Measurements from ENCODE around the gene KIF20B. TPM values are rescaled to one million over a fixed set of nuclear protein-coding genes. Genes with fewer than 3 reads are reported as not detected.

The KIF20B gene
- total RNA-seq, 1 donor from 2014 or later = 71.5 TPM

DNA sequence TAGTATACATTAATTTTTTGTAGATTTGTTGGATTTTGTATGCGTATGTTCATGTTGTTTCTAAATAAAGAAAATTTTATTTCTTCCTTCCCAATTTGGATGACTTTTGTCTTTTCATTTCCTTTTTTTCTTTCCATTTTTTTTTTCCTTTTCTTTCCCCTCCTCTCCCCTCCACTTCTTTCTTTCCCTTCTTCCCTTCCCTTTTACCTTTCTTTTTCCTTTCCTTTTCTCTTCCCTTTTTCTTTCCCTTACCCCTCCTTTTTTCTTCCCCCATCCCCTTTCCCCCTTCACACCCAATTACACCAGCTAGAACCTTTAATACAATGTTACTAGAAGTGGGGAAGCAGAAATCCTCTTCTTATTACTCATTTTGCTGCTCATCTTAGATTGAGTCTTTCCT lies 6.0 kb downstream of the KIF20B start:
- Histone ChIP-seq H3K27ac (no peak overlapping the region), H3K9me3 (ENCODE audit: low read depth) (no peaks in the 10 kb centered on the region), H2AFZ (replicated peaks) (no peak overlapping the region), H3K27me3 (no peaks in the 10 kb centered on the region), H3K9ac (no peak overlapping the region), H4K20me1 (ENCODE audit: low read depth) (no peaks in the 10 kb centered on the region), H3K36me3 (peaks cover 15% of the 10 kb centered on the region), H3F3A (ENCODE audit: low read depth) (no peaks in the 10 kb centered on the region), H3K79me2 (ENCODE audit: low read depth) (peaks cover 98% of the 10 kb centered on the region), H3K4me3 (no peak overlapping the region), H3K4me2 (no peak overlapping the region), H3K4me1 (peaks cover 17% of the 10 kb centered on the region)
- Mint-ChIP-seq H3K4me1 (peaks cover 9% of the 10 kb centered on the region), H3K9me3 (no peaks in the 10 kb centered on the region), H3K36me3 (peaks cover 5% of the 10 kb centered on the region), H3K27me3 (ENCODE audit: insufficient read depth, low read depth) (no peaks in the 10 kb centered on the region), H3K4me3 (no peak overlapping the region), H3K27ac (no peak overlapping the region)
- DNase-seq (ENCODE audit: low spot score) = no peak
- no peak for TF ChIP-seq EZH2phosphoT487 (IDR thresholded peaks at IDR 0.05)
- no peak for TF ChIP-seq EZH2 (IDR thresholded peaks at IDR 0.05)
- TF ChIP-seq, protein P1, sequence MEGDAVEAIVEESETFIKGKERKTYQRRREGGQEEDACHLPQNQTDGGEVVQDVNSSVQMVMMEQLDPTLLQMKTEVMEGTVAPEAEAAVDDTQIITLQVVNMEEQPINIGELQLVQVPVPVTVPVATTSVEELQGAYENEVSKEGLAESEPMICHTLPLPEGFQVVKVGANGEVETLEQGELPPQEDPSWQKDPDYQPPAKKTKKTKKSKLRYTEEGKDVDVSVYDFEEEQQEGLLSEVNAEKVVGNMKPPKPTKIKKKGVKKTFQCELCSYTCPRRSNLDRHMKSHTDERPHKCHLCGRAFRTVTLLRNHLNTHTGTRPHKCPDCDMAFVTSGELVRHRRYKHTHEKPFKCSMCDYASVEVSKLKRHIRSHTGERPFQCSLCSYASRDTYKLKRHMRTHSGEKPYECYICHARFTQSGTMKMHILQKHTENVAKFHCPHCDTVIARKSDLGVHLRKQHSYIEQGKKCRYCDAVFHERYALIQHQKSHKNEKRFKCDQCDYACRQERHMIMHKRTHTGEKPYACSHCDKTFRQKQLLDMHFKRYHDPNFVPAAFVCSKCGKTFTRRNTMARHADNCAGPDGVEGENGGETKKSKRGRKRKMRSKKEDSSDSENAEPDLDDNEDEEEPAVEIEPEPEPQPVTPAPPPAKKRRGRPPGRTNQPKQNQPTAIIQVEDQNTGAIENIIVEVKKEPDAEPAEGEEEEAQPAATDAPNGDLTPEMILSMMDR (IDR thresholded peaks at IDR 0.05) = no peak

- Mint-ChIP-seq H3K27ac (no peak overlapping the region), H3K4me3 (no peak overlapping the region), H3K9me3 (no peaks in the 10 kb centered on the region), H3K4me1 (no peaks in the 10 kb centered on the region), H3K27me3 (ENCODE audit: insufficient read depth, low read depth) (no peaks in the 10 kb centered on the region), H3K36me3 (peaks cover 9% of the 10 kb centered on the region)
- Histone ChIP-seq H4K20me1 (ENCODE audit: low read depth) (no peaks in the 10 kb centered on the region), H3K4me2 (no peak overlapping the region), H3K9ac (no peak overlapping the region), H3K36me3 (peaks cover 30% of the 10 kb centered on the region), H3K4me1 (peaks cover 1% of the 10 kb centered on the region), H2AFZ (replicated peaks) (no peak overlapping the region), H3K4me3 (no peak overlapping the region), H3K27me3 (no peaks in the 10 kb centered on the region), H3K9me3 (ENCODE audit: low read depth) (no peaks in the 10 kb centered on the region), H3F3A (ENCODE audit: low read depth) (no peaks in the 10 kb centered on the region), H3K27ac (no peak overlapping the region), H3K79me2 (ENCODE audit: low read depth) (peaks cover 76% of the 10 kb centered on the region)
- no peak for DNase-seq (ENCODE audit: low spot score)
- TF ChIP-seq, protein P1 (IDR thresholded peaks at IDR 0.05) = no peak
- TF ChIP-seq EZH2 (IDR thresholded peaks at IDR 0.05) (no peak), EZH2phosphoT487 (IDR thresholded peaks at IDR 0.05) (no peak)
Observed at GRCh38 chr10:89710753-89711152, 9.4 kb downstream of the KIF20B start.

DNA sequence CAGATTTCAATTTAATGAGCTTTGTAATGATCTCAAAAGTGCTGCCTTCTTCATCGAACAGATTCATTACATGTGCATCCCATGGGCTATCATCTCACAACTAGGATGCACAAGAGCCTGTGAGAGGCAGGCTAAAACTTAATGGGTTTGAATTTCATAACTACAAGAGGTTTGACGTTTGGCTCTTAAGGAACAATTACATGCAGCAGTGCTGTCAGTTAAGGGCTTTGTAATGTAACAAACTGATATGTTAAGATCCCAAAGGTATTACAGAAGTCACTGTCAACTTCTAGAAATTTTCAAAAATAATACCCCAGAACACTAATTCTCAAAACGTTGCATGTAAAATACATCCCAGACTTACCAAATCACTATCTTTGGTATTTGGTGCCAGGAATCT lies 33.2 kb downstream of the KIF20B start:
- H3K36me3 ChIP-seq = peaks cover 33% of the 10 kb centered on the region
- H3K36me3 Mint-ChIP-seq = peaks cover 15% of the 10 kb centered on the region
- H3K9me3 Mint-ChIP-seq = no peaks in the 10 kb centered on the region
- H3K4me3 Mint-ChIP-seq = no peak overlapping the region
- H3K9ac ChIP-seq = no peak overlapping the region
- H3K27ac ChIP-seq = no peak overlapping the region
- no peaks in the 10 kb centered on the region for H3K27me3 Mint-ChIP-seq (ENCODE audit: insufficient read depth, low read depth)
- H3K4me2 ChIP-seq = no peak overlapping the region
- H3K79me2 ChIP-seq (ENCODE audit: low read depth) = no peaks in the 10 kb centered on the region
- no peak overlapping the region for H3K27ac Mint-ChIP-seq
- H4K20me1 ChIP-seq (ENCODE audit: low read depth) = no peaks in the 10 kb centered on the region
- H3K4me3 ChIP-seq = no peak overlapping the region
- DNase-seq (ENCODE audit: low spot score) = no peak
- peaks cover 13% of the 10 kb centered on the region for H3F3A ChIP-seq (ENCODE audit: low read depth)
- no peaks in the 10 kb centered on the region for H3K9me3 ChIP-seq (ENCODE audit: low read depth)
- no peaks in the 10 kb centered on the region for H3K4me1 ChIP-seq
- no peak overlapping the region for H2AFZ ChIP-seq (replicated peaks)
- no peaks in the 10 kb centered on the region for H3K4me1 Mint-ChIP-seq
- no peaks in the 10 kb centered on the region for H3K27me3 ChIP-seq
- TF ChIP-seq, protein P1 (IDR thresholded peaks at IDR 0.05) = no peak
- TF ChIP-seq EZH2phosphoT487 (IDR thresholded peaks at IDR 0.05) (no peak), EZH2 (IDR thresholded peaks at IDR 0.05) (no peak)

Measured in neural progenitor cell (in vitro differentiated cells).